Stimulated activated CD4-positive, alpha-beta T cell treated with anti-CD3 and anti-CD28 coated beads, Interleukin-2, amount 100 ng/mL, for 24 hours (primary cell): Measurements from ENCODE around the gene TICRR.
A peak's percentile ranks its signal among the peaks of the same experiment; 100 is the strongest.
"Not testable (repeated sequence)": the region's sequence is repeated elsewhere in the genome, so short reads cannot be mapped to it uniquely, and the experiment has no call there.

ENCODE experiments used
- DNase-seq, 2 donors: peaks; one replicate each; pipeline ENCODE4 v3.0.0-alpha.2; 2020

Gene TICRR

GRCh38 chr15:89575146-89575655 lies at the start of gene TICRR:
Gene TICRR (plus strand): TSS chr15:89575469. CDS start chr15:89575587, 118 bp downstream.
- DNase-seq: peak; percentile 94 to 96

GRCh38 chr15:89526181-89526580 lies 49.1 kb upstream of the TICRR start:
- DNase-seq: no peak

- DNase-seq: no peak
Observed at GRCh38 chr15:89526601-89527441, 48.4 kb upstream of the TICRR start.

- no peak for DNase-seq
Observed at GRCh38 chr15:89528757-89529352, 46.4 kb upstream of the TICRR start.

GRCh38 chr15:89530976-89531375 lies 44.3 kb upstream of the TICRR start:
- DNase-seq: no peak

- DNase-seq: no peak
Observed at GRCh38 chr15:89531796-89532537, 43.3 kb upstream of the TICRR start.

- DNase-seq: no peak
Observed at GRCh38 chr15:89533861-89534544, 41.3 kb upstream of the TICRR start.

GRCh38 chr15:89539027-89539426 lies 36.2 kb upstream of the TICRR start:
- DNase-seq: no peak

- no peak for DNase-seq
Observed at GRCh38 chr15:89542369-89542768, 32.9 kb upstream of the TICRR start.

GRCh38 chr15:89543389-89543788 lies 31.9 kb upstream of the TICRR start:
- DNase-seq: no peak

GRCh38 chr15:89549138-89549537 lies 26.1 kb upstream of the TICRR start:
- not testable (repeated sequence) for DNase-seq

GRCh38 chr15:89550427-89550826 lies 24.8 kb upstream of the TICRR start:
- no peak for DNase-seq

GRCh38 chr15:89551550-89551949 lies 23.7 kb upstream of the TICRR start:
- DNase-seq: no peak

GRCh38 chr15:89553632-89554031 lies 21.6 kb upstream of the TICRR start:
- DNase-seq: no peak

GRCh38 chr15:89554247-89554646 lies 21.0 kb upstream of the TICRR start:
- DNase-seq: no peak

- DNase-seq: no peak
Observed at GRCh38 chr15:89555768-89556167, 19.5 kb upstream of the TICRR start.

GRCh38 chr15:89556413-89557262 lies 18.6 kb upstream of the TICRR start:
- DNase-seq: peak; percentile 39 to 59

- no peak for DNase-seq
Observed at GRCh38 chr15:89559769-89560264, 15.5 kb upstream of the TICRR start.

GRCh38 chr15:89566181-89566580 lies 9.1 kb upstream of the TICRR start:
- DNase-seq: no peak

GRCh38 chr15:89566621-89567294 lies 8.5 kb upstream of the TICRR start:
- no peak for DNase-seq
